Measurements from ENCODE around the gene KCNQ2.

The KCNQ2 gene

DNA sequence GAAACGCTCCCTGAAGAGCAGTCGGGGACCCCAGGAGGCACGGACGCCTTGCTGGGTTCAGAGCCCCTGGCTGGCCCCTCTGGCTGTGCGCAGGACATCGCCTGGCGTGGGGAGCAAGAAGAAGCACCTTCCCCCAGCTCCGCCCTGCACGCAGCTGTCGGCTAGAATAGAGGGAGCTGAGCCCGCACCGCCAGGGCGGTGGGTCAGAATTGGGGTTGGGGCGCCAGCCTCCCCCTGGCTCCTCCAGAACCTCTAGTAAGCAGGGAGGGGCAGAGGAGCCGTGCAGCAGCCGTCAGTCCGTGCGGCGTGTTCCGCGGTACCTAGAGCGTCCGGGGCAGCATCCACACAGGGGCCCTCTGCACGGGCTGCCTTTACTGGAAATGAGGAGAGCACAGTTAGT lies 53.2 kb downstream of the KCNQ2 start:
- no peak for ATAC-seq
- TF ChIP-seq GLIS3 (CRISPR knock-in tag; IDR thresholded peaks at IDR 0.05) (no peak), ZFP30 (CRISPR knock-in tag; IDR thresholded peaks at IDR 0.05) (no peak), RARB (CRISPR knock-in tag; IDR thresholded peaks at IDR 0.05) (no peak), SNAI2 (CRISPR knock-in tag; IDR thresholded peaks at IDR 0.05) (no peak), TOX (CRISPR knock-in tag; IDR thresholded peaks at IDR 0.05; ENCODE audit: borderline replicate concordance) (no peak), ARNTL (CRISPR knock-in tag; IDR thresholded peaks at IDR 0.05; ENCODE audit: borderline replicate concordance, low read depth) (no peak), BACH2 (CRISPR knock-in tag; IDR thresholded peaks at IDR 0.05; ENCODE audit: borderline replicate concordance) (no peak), TCF4 (CRISPR knock-in tag; IDR thresholded peaks at IDR 0.05; ENCODE audit: borderline replicate concordance) (no peak), OSR1 (CRISPR knock-in tag; IDR thresholded peaks at IDR 0.05) (no peak), ISL1 (CRISPR knock-in tag; IDR thresholded peaks at IDR 0.05) (no peak), PPARA (CRISPR knock-in tag; IDR thresholded peaks at IDR 0.05; ENCODE audit: borderline replicate concordance) (no peak), ZFP3 (CRISPR knock-in tag; IDR thresholded peaks at IDR 0.05) (no peak), CSDC2 (CRISPR knock-in tag; IDR thresholded peaks at IDR 0.05) (no peak), ZNF70 (CRISPR knock-in tag; IDR thresholded peaks at IDR 0.05) (no peak)
- TF ChIP-seq, protein P1, sequence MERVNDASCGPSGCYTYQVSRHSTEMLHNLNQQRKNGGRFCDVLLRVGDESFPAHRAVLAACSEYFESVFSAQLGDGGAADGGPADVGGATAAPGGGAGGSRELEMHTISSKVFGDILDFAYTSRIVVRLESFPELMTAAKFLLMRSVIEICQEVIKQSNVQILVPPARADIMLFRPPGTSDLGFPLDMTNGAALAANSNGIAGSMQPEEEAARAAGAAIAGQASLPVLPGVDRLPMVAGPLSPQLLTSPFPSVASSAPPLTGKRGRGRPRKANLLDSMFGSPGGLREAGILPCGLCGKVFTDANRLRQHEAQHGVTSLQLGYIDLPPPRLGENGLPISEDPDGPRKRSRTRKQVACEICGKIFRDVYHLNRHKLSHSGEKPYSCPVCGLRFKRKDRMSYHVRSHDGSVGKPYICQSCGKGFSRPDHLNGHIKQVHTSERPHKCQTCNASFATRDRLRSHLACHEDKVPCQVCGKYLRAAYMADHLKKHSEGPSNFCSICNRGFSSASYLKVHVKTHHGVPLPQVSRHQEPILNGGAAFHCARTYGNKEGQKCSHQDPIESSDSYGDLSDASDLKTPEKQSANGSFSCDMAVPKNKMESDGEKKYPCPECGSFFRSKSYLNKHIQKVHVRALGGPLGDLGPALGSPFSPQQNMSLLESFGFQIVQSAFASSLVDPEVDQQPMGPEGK (CRISPR knock-in tag; IDR thresholded peaks at IDR 0.05; ENCODE audit: borderline replicate concordance) = no peak
- TF ChIP-seq, protein P2, sequence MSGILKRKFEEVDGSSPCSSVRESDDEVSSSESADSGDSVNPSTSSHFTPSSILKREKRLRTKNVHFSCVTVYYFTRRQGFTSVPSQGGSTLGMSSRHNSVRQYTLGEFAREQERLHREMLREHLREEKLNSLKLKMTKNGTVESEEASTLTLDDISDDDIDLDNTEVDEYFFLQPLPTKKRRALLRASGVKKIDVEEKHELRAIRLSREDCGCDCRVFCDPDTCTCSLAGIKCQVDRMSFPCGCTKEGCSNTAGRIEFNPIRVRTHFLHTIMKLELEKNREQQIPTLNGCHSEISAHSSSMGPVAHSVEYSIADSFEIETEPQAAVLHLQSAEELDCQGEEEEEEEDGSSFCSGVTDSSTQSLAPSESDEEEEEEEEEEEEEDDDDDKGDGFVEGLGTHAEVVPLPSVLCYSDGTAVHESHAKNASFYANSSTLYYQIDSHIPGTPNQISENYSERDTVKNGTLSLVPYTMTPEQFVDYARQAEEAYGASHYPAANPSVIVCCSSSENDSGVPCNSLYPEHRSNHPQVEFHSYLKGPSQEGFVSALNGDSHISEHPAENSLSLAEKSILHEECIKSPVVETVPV (CRISPR knock-in tag; IDR thresholded peaks at IDR 0.05) = no peak
- TF ChIP-seq, protein P3, sequence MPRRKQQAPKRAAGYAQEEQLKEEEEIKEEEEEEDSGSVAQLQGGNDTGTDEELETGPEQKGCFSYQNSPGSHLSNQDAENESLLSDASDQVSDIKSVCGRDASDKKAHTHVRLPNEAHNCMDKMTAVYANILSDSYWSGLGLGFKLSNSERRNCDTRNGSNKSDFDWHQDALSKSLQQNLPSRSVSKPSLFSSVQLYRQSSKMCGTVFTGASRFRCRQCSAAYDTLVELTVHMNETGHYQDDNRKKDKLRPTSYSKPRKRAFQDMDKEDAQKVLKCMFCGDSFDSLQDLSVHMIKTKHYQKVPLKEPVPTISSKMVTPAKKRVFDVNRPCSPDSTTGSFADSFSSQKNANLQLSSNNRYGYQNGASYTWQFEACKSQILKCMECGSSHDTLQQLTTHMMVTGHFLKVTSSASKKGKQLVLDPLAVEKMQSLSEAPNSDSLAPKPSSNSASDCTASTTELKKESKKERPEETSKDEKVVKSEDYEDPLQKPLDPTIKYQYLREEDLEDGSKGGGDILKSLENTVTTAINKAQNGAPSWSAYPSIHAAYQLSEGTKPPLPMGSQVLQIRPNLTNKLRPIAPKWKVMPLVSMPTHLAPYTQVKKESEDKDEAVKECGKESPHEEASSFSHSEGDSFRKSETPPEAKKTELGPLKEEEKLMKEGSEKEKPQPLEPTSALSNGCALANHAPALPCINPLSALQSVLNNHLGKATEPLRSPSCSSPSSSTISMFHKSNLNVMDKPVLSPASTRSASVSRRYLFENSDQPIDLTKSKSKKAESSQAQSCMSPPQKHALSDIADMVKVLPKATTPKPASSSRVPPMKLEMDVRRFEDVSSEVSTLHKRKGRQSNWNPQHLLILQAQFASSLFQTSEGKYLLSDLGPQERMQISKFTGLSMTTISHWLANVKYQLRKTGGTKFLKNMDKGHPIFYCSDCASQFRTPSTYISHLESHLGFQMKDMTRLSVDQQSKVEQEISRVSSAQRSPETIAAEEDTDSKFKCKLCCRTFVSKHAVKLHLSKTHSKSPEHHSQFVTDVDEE (CRISPR knock-in tag; IDR thresholded peaks at IDR 0.05) = no peak
- TF ChIP-seq, protein P4, sequence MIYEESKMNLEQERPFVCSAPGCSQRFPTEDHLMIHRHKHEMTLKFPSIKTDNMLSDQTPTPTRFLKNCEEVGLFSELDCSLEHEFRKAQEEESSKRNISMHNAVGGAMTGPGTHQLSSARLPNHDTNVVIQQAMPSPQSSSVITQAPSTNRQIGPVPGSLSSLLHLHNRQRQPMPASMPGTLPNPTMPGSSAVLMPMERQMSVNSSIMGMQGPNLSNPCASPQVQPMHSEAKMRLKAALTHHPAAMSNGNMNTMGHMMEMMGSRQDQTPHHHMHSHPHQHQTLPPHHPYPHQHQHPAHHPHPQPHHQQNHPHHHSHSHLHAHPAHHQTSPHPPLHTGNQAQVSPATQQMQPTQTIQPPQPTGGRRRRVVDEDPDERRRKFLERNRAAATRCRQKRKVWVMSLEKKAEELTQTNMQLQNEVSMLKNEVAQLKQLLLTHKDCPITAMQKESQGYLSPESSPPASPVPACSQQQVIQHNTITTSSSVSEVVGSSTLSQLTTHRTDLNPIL (CRISPR knock-in tag; IDR thresholded peaks at IDR 0.05; ENCODE audit: low read depth) = no peak
- TF ChIP-seq, protein P5, sequence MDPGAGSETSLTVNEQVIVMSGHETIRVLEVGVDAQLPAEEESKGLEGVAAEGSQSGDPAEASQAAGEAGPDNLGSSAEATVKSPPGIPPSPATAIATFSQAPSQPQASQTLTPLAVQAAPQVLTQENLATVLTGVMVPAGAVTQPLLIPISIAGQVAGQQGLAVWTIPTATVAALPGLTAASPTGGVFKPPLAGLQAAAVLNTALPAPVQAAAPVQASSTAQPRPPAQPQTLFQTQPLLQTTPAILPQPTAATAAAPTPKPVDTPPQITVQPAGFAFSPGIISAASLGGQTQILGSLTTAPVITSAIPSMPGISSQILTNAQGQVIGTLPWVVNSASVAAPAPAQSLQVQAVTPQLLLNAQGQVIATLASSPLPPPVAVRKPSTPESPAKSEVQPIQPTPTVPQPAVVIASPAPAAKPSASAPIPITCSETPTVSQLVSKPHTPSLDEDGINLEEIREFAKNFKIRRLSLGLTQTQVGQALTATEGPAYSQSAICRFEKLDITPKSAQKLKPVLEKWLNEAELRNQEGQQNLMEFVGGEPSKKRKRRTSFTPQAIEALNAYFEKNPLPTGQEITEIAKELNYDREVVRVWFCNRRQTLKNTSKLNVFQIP (CRISPR knock-in tag; IDR thresholded peaks at IDR 0.05; ENCODE audit: borderline replicate concordance, low read depth) = no peak

DNA sequence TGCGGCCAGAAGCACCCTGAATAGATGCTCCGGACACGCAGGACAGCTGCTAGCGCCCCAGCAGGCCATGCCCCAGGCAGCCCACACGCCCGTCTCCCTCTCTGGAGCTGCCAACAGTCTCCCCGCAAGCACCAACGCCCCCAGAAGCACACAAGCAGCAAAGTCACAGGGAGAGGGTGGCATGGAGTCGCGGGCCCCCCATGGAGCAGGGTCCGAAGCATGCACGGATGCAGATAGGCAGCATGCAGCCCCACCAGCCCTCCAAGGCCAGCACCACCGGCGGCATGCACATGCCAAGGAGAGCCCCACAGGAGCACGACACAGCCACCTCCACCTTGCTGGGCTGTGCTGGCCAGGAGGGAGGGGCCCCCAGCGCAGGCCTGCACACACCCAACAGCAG lies 53.8 kb downstream of the KCNQ2 start:
- TF ChIP-seq ARNTL (CRISPR knock-in tag; IDR thresholded peaks at IDR 0.05; ENCODE audit: borderline replicate concordance, low read depth) = no peak
- no peak for TF ChIP-seq ZNF70 (CRISPR knock-in tag; IDR thresholded peaks at IDR 0.05)
- no peak for TF ChIP-seq ZFP3 (CRISPR knock-in tag; IDR thresholded peaks at IDR 0.05)
- no peak for TF ChIP-seq CSDC2 (CRISPR knock-in tag; IDR thresholded peaks at IDR 0.05)
- TF ChIP-seq SNAI2 (CRISPR knock-in tag; IDR thresholded peaks at IDR 0.05) = no peak
- no peak for TF ChIP-seq GLIS3 (CRISPR knock-in tag; IDR thresholded peaks at IDR 0.05)
- no peak for TF ChIP-seq ZNF8 (CRISPR knock-in tag; IDR thresholded peaks at IDR 0.05)
- TF ChIP-seq, protein P2 (CRISPR knock-in tag; IDR thresholded peaks at IDR 0.05) = no peak
- no peak for TF ChIP-seq ZNF565 (CRISPR knock-in tag; conservative IDR thresholded peaks at IDR 0.05; ENCODE audit: low read depth)
- TF ChIP-seq OSR1 (CRISPR knock-in tag; IDR thresholded peaks at IDR 0.05) = no peak
- no peak for TF ChIP-seq TCF4 (CRISPR knock-in tag; IDR thresholded peaks at IDR 0.05; ENCODE audit: borderline replicate concordance)
- TF ChIP-seq, protein P4 (CRISPR knock-in tag; IDR thresholded peaks at IDR 0.05; ENCODE audit: low read depth) = no peak
- no peak for TF ChIP-seq BACH2 (CRISPR knock-in tag; IDR thresholded peaks at IDR 0.05; ENCODE audit: borderline replicate concordance)
- no peak for TF ChIP-seq TOX (CRISPR knock-in tag; IDR thresholded peaks at IDR 0.05; ENCODE audit: borderline replicate concordance)
- no peak for ATAC-seq

Measured in SK-N-SH treated with all-trans-retinoic acid at 6 μM for 48 hours (cell line).